ENCODE data around the gene ITFG1.

Gene ITFG1

GRCh38 chr16:47309581-47310312 lies 151.1 kb downstream of the ITFG1 start:
- Mint-ChIP-seq H3K27me3 (no peaks in the 10 kb centered on the region), H3K4me1 (peaks cover 2% of the 10 kb centered on the region), H3K9me3 (no peaks in the 10 kb centered on the region), H3K27ac (no peak overlapping the region), H3K36me3 (ENCODE audit: low read depth) (peaks cover 35% of the 10 kb centered on the region), H3K4me3 (no peak overlapping the region)
- no peak for ATAC-seq
- no peak for DNase-seq

- Mint-ChIP-seq H3K4me3 (no peak overlapping the region), H3K27ac (no peak overlapping the region), H3K36me3 (ENCODE audit: low read depth) (peaks cover 37% of the 10 kb centered on the region), H3K4me1 (peaks cover 2% of the 10 kb centered on the region), H3K27me3 (no peaks in the 10 kb centered on the region), H3K9me3 (no peaks in the 10 kb centered on the region)
- DNase-seq (no peak), ATAC-seq (no peak)
Observed at GRCh38 chr16:47308601-47309000, 152.3 kb downstream of the ITFG1 start.

GRCh38 chr16:47304563-47304962 lies 156.3 kb downstream of the ITFG1 start:
- H3K36me3 Mint-ChIP-seq (ENCODE audit: low read depth), result peaks cover 44% of the 10 kb centered on the region
- peaks cover 4% of the 10 kb centered on the region for H3K9me3 Mint-ChIP-seq
- no peak overlapping the region for H3K4me3 Mint-ChIP-seq
- no peak for DNase-seq
- ATAC-seq, result no peak
- no peaks in the 10 kb centered on the region for H3K27me3 Mint-ChIP-seq
- no peak overlapping the region for H3K27ac Mint-ChIP-seq
- no peaks in the 10 kb centered on the region for H3K4me1 Mint-ChIP-seq

GRCh38 chr16:47299587-47299986 lies 161.3 kb downstream of the ITFG1 start:
- H3K4me1 Mint-ChIP-seq, result no peaks in the 10 kb centered on the region
- H3K27me3 Mint-ChIP-seq, result no peaks in the 10 kb centered on the region
- peaks cover 46% of the 10 kb centered on the region for H3K36me3 Mint-ChIP-seq (ENCODE audit: low read depth)
- no peak overlapping the region for H3K4me3 Mint-ChIP-seq
- peaks cover 17% of the 10 kb centered on the region for H3K9me3 Mint-ChIP-seq
- no peak for ATAC-seq
- DNase-seq, result no peak
- H3K27ac Mint-ChIP-seq, result no peak overlapping the region

DNA sequence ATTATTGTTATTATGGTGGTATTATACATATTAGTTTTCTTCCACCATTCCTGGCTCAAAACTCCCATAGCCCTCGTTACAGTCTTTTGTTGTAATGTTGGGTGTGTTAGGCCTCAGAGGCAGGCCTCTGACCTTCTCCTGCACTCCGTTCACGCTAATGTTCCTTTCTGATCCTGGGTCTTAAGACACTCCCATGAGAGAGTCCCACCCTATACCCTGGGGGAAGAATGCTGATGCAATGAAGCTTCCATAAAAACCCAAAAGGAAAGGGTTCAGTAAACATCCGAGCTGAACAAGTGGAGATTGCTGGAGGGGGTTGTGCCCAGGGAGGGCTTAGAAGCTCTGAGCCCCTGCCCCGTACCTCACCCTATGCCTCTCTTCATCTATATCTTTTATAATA lies 175.9 kb downstream of the ITFG1 start:
- no peak for DNase-seq
- no peak for ATAC-seq
- H3K9me3 Mint-ChIP-seq, result peaks cover 29% of the 10 kb centered on the region
- no peaks in the 10 kb centered on the region for H3K4me1 Mint-ChIP-seq
- no peak overlapping the region for H3K4me3 Mint-ChIP-seq
- peaks cover 37% of the 10 kb centered on the region for H3K36me3 Mint-ChIP-seq (ENCODE audit: low read depth)
- no peaks in the 10 kb centered on the region for H3K27me3 Mint-ChIP-seq
- H3K27ac Mint-ChIP-seq, result no peak overlapping the region

- Mint-ChIP-seq H3K27ac (no peak overlapping the region), H3K4me3 (no peak overlapping the region), H3K9me3 (peaks cover 7% of the 10 kb centered on the region), H3K27me3 (no peaks in the 10 kb centered on the region), H3K4me1 (no peaks in the 10 kb centered on the region), H3K36me3 (ENCODE audit: low read depth) (peaks cover 10% of the 10 kb centered on the region)
- ATAC-seq (no peak), DNase-seq (no peak)
Observed at GRCh38 chr16:47278306-47278970, 182.4 kb downstream of the ITFG1 start.

DNA sequence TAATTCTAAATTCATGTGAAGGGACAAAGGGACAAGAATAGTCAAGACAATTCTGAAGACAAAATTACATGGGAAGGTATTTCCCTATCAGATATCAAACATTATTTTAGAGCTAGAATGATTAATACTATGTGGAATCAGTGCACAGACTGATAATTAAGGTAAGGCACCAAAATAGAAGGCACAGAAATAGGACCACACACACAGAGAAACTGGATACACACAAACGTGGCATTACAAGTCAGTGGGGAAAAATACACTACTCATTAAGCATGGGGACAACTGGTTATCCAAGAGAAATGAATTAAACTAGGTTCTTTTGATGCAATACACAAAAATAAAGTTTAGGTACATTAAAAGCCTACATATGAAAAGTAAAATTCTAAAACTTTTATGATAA lies 184.3 kb downstream of the ITFG1 start:
- Mint-ChIP-seq H3K4me1 (no peaks in the 10 kb centered on the region), H3K27ac (no peak overlapping the region), H3K4me3 (no peak overlapping the region), H3K9me3 (peaks cover 5% of the 10 kb centered on the region), H3K36me3 (ENCODE audit: low read depth) (peaks cover 12% of the 10 kb centered on the region), H3K27me3 (no peaks in the 10 kb centered on the region)
- ATAC-seq (no peak), DNase-seq (no peak)

DNA sequence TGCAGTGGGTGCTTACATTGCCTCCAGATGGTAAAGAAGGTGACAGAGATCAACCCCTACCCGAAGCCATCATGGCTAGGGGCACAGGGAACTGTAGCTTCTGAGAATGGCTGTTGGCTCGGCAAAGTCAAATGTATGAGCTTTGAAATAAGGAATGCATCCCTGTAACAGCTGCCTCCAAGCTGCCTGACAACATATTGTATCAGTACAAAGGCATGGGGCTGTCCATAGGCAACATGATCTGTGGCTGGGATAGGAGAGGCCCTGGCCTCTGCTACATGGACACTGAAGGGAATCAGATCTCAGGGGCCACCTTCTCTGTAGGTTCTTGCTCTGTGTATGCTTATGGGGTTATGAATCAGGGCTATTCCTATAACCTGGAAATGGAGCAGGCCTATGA lies 197.9 kb downstream of the ITFG1 start:
- ATAC-seq (no peak), DNase-seq (no peak)
- no peaks in the 10 kb centered on the region for H3K27me3 Mint-ChIP-seq
- H3K36me3 Mint-ChIP-seq (ENCODE audit: low read depth), result peaks cover 11% of the 10 kb centered on the region
- H3K4me1 Mint-ChIP-seq, result no peaks in the 10 kb centered on the region
- H3K9me3 Mint-ChIP-seq, result no peaks in the 10 kb centered on the region
- H3K4me3 Mint-ChIP-seq, result no peak overlapping the region
- H3K27ac Mint-ChIP-seq, result no peak overlapping the region

DNA sequence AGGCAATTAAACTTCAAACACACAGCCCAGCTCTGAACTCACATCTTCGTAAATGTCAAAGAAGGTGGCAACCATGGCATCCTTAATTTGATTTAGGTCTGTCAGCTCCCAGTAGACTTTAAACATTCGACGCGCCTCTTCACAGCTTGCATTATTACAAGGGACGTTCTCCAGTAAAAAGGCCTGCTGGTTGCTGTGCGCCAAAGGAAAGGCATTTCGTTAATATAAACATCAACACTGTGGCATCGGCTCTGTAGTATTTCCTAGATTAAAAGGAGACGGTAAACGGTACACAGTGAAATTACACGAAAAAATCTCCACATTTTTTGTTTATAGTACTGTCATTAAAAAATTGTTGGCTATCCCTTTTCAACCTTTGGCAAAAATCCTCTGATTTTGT lies 200.4 kb downstream of the ITFG1 start:
- no peak for DNase-seq
- H3K4me1 Mint-ChIP-seq, result no peaks in the 10 kb centered on the region
- no peaks in the 10 kb centered on the region for H3K27me3 Mint-ChIP-seq
- no peaks in the 10 kb centered on the region for H3K9me3 Mint-ChIP-seq
- H3K36me3 Mint-ChIP-seq (ENCODE audit: low read depth), result peaks cover 24% of the 10 kb centered on the region
- no peak overlapping the region for H3K4me3 Mint-ChIP-seq
- no peak overlapping the region for H3K27ac Mint-ChIP-seq
- ATAC-seq, result no peak

DNA sequence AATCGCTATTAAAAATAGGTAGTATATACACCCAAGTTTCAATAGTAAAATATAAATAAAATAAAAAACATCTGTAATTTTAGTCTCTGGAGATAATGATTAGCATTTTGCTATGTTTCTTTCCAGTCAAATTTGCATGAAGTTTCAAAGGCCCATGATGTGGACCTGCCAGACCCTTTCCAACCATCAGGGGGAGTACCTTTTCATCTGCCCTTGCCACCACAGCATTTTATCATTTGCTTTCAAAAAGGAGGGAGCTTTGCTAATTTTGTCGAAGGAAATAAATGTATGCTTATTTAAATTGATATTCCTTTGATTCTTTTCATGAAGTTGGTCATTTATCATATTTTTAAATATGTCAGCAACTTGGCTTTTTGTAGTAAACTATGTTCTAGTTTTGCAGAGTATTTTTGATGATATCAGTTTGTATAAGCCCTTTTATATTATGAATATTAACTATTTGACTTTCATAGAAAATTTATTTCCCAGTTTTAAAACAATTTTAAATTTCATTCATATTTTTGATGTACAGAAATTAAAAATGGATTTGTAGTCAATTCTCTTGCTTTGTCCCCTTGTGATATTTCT lies 201.9 kb downstream of the ITFG1 start:
- no peaks in the 10 kb centered on the region for H3K4me1 Mint-ChIP-seq
- ATAC-seq, result no peak
- H3K36me3 Mint-ChIP-seq (ENCODE audit: low read depth), result peaks cover 24% of the 10 kb centered on the region
- no peaks in the 10 kb centered on the region for H3K27me3 Mint-ChIP-seq
- H3K4me3 Mint-ChIP-seq, result no peak overlapping the region
- no peaks in the 10 kb centered on the region for H3K9me3 Mint-ChIP-seq
- no peak overlapping the region for H3K27ac Mint-ChIP-seq
- DNase-seq, result peak; percentile 9

- H3K27ac Mint-ChIP-seq, result no peak overlapping the region
- H3K4me1 Mint-ChIP-seq, result no peaks in the 10 kb centered on the region
- no peak overlapping the region for H3K4me3 Mint-ChIP-seq
- DNase-seq (no peak), ATAC-seq (no peak)
- H3K36me3 Mint-ChIP-seq (ENCODE audit: low read depth), result peaks cover 23% of the 10 kb centered on the region
- no peaks in the 10 kb centered on the region for H3K9me3 Mint-ChIP-seq
- H3K27me3 Mint-ChIP-seq, result no peaks in the 10 kb centered on the region
Observed at GRCh38 chr16:47254756-47255155, 206.1 kb downstream of the ITFG1 start.

DNA sequence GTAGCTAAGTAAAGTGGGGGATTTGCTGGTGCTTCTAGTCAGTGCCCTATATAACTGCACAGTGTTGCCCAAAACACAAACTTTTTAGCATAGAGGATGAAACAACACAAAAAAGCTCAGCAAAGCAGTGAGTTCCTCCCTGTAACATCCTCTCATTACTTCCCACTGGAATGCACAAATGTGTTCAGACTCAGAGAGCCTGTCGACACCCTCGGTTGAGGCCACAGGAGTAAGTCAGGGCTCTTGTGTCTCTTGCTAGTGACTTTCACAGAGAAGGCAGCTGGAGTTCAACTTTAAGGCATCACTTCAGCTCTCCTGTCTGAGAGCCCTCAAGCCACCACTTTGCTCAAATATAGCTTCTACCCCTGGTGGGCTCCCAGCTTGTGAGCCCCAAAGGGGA lies 209.9 kb downstream of the ITFG1 start:
- no peak for ATAC-seq
- H3K4me3 Mint-ChIP-seq, result no peak overlapping the region
- no peak for DNase-seq
- H3K27me3 Mint-ChIP-seq, result no peaks in the 10 kb centered on the region
- peaks cover 8% of the 10 kb centered on the region for H3K36me3 Mint-ChIP-seq (ENCODE audit: low read depth)
- H3K9me3 Mint-ChIP-seq, result no peaks in the 10 kb centered on the region
- no peak overlapping the region for H3K27ac Mint-ChIP-seq
- H3K4me1 Mint-ChIP-seq, result no peaks in the 10 kb centered on the region

GRCh38 chr16:47247690-47248089 lies 213.2 kb downstream of the ITFG1 start:
- H3K27ac Mint-ChIP-seq, result no peak overlapping the region
- H3K4me3 Mint-ChIP-seq, result no peak overlapping the region
- DNase-seq (no peak), ATAC-seq (no peak)
- no peaks in the 10 kb centered on the region for H3K27me3 Mint-ChIP-seq
- H3K36me3 Mint-ChIP-seq (ENCODE audit: low read depth), result peaks cover 2% of the 10 kb centered on the region
- no peaks in the 10 kb centered on the region for H3K9me3 Mint-ChIP-seq
- no peaks in the 10 kb centered on the region for H3K4me1 Mint-ChIP-seq

- no peaks in the 10 kb centered on the region for H3K4me1 Mint-ChIP-seq
- H3K27ac Mint-ChIP-seq, result no peak overlapping the region
- DNase-seq (no peak), ATAC-seq (no peak)
- H3K27me3 Mint-ChIP-seq, result no peaks in the 10 kb centered on the region
- peaks cover 14% of the 10 kb centered on the region for H3K36me3 Mint-ChIP-seq (ENCODE audit: low read depth)
- H3K4me3 Mint-ChIP-seq, result no peak overlapping the region
- H3K9me3 Mint-ChIP-seq, result no peaks in the 10 kb centered on the region
Observed at GRCh38 chr16:47244206-47244605, 216.7 kb downstream of the ITFG1 start.

GRCh38 chr16:47241061-47241460 lies 219.8 kb downstream of the ITFG1 start:
- ATAC-seq, result no peak

More at GRCh38 chr16:47241061-47241460, 219.8 kb downstream of the ITFG1 start:
- no peaks in the 10 kb centered on the region for H3K27me3 Mint-ChIP-seq
- H3K27ac Mint-ChIP-seq, result no peak overlapping the region
- H3K4me3 Mint-ChIP-seq, result no peak overlapping the region
- no peaks in the 10 kb centered on the region for H3K4me1 Mint-ChIP-seq
- no peak for DNase-seq
- H3K9me3 Mint-ChIP-seq, result no peaks in the 10 kb centered on the region
- H3K36me3 Mint-ChIP-seq (ENCODE audit: low read depth), result peaks cover 14% of the 10 kb centered on the region
